HepG2 (cell line): ENCODE data around the gene TMEM150C. TPM values are rescaled to one million over a fixed set of nuclear protein-coding genes. Genes with fewer than 3 reads are reported as not detected.

Experiments
- ATAC-seq: fragments of 200-7000 bp; cut with Tn5 transposase; 3 replicates; pipeline ENCODE4 v1.9.1; 2020; ENCODE audit warnings: mild to moderate bottlenecking, moderate library complexity
- BruUV-seq: library from RNA; stranded (reverse); fragments of 400-500 nt; replicated peaks from 2 replicates; lab custom pipeline; 2021; lab: Mats Ljungman, UMichigan
- CTCF ChIA-PET: fragments of 300-600 bp; formaldehyde crosslinking; extraction: SDS; loops from one replicate; lab custom pipeline; 2021; ENCODE audit warnings: low total read pairs, inconsistent platforms, low intra/inter-chr PET ratio; lab: Yijun Ruan, JAX
- POLR2A ChIA-PET: fragments of 350-600 bp; sonication (Branson Sonifier 250); formaldehyde crosslinking; loops from one replicate; lab custom pipeline; 2020; ENCODE audit warnings: antibody characterized with exemption, inconsistent platforms; lab: Yijun Ruan, JAX
- DNase-seq: peaks from one replicate; pipeline ENCODE4 v3.0.0-alpha.2; 2015; ENCODE audit warnings: low spot score
- FAIRE-seq: peaks from 3 replicates; lab custom pipeline; 2011; peaks lifted over from hg19 to GRCh38; lab: Jason Lieb, UNC
- H2AFZ ChIP-seq: one replicate; pipeline ENCODE4 v1.6.1; 2011; ENCODE audit warnings: low read length, inconsistent platforms
- H3K27ac ChIP-seq: fragments of 300-600 bp; 3 replicates; pipeline ENCODE4 v1.8.0; 2011; ENCODE audit warnings: mixed run types, mild to moderate bottlenecking, mixed read lengths, low read length, inconsistent platforms; ENCODE audit not compliant: insufficient read depth; ENCODE audit errors: extremely low read length
- H3K27me3 ChIP-seq, 2 experiments: fragments of 200-600 bp in 1 of 2; 2 replicates in 1 of 2; 3 replicates in 1 of 2; pipeline versions ENCODE4 v1.6.0 to v1.8.0; 2011; ENCODE audit warnings: low read length in 2 of 2, mild to moderate bottlenecking in 2 of 2, moderate library complexity in 2 of 2, inconsistent platforms in 1 of 2; ENCODE audit not compliant: insufficient read depth in 2 of 2, control insufficient read depth in 1 of 2
- H3K36me3 ChIP-seq, 2 experiments: fragments of 200-600 bp in 1 of 2; replicated peaks in 1 of 2; 2 replicates in 1 of 2; 3 replicates in 1 of 2; pipeline versions ENCODE4 v1.5.1 to v1.8.0; 2011; ENCODE audit warnings: low read length in 2 of 2, inconsistent platforms in 1 of 2; ENCODE audit not compliant: insufficient read depth in 2 of 2, control insufficient read depth in 1 of 2
- H3K4me1 ChIP-seq: 2 replicates; pipeline ENCODE4 v1.5.1; 2012; ENCODE audit warnings: low read length, inconsistent platforms; ENCODE audit not compliant: insufficient read depth
- H3K4me2 ChIP-seq: 2 replicates; pipeline ENCODE4 v1.6.0; 2011; ENCODE audit warnings: low read depth, low read length, inconsistent platforms
- H3K4me3 ChIP-seq, 3 experiments: fragments of 200-600 bp in 1 of 3; sonication (generic), shearing (Covaris generic) in 1 of 3; replicated peaks in 1 of 3; 2 replicates each; pipeline ENCODE4 v1.5.1; 2011 to 2016; ENCODE audit warnings: low read length in 3 of 3, inconsistent platforms in 2 of 3, low read depth in 2 of 3, mild to moderate bottlenecking in 2 of 3, control low read depth in 1 of 3, mixed read lengths in 1 of 3; ENCODE audit not compliant: insufficient read depth in 1 of 3
- H3K79me2 ChIP-seq: one replicate; pipeline ENCODE4 v1.6.1; 2011; ENCODE audit warnings: low read length, inconsistent platforms; ENCODE audit not compliant: insufficient read depth
- H3K9ac ChIP-seq: 2 replicates; pipeline ENCODE4 v1.6.0; 2011; ENCODE audit warnings: mild to moderate bottlenecking, low read depth, low read length, inconsistent platforms; ENCODE audit not compliant: insufficient read depth
- H3K9me3 ChIP-seq: 2 replicates; pipeline ENCODE4 v1.5.1; 2012; ENCODE audit warnings: mild to moderate bottlenecking, low read length
- H4K20me1 ChIP-seq: 2 replicates; pipeline ENCODE4 v1.6.0; 2011; ENCODE audit warnings: inconsistent platforms, mild to moderate bottlenecking, low read length, moderate library complexity; ENCODE audit not compliant: insufficient read depth
- EP300 ChIP-seq, 3 experiments: sonication (generic) in 1 of 3; formaldehyde crosslinking in 1 of 3; IDR thresholded peaks; 2 replicates each; pipeline versions ENCODE4 v1.5.1 to v1.6.1; 2011 to 2020; ENCODE audit warnings: low read depth in 2 of 3, low read length in 2 of 3, borderline replicate concordance in 1 of 3, improper control_type of control experiment in 1 of 3, mild to moderate bottlenecking in 1 of 3, missing genetic modification reagents in 1 of 3, moderate library complexity in 1 of 3
- FOXA1 ChIP-seq, 2 experiments: fragments of 450-650 bp in 1 of 2; sonication (generic) in 1 of 2; formaldehyde crosslinking in 1 of 2; IDR thresholded peaks; 2 replicates each; pipeline versions ENCODE4 v1.4.0 to v1.6.1; 2016 to 2020; ENCODE audit warnings: missing genetic modification reagents in 1 of 2
- HOXA7 ChIP-seq: sonication (generic); formaldehyde crosslinking; IDR thresholded peaks from 2 replicates; pipeline ENCODE4 v1.8.1; 2022; ENCODE audit warnings: mild to moderate bottlenecking, missing genetic modification reagents, moderate library complexity
- KLF12 ChIP-seq: sonication (generic); formaldehyde crosslinking; IDR thresholded peaks from 2 replicates; pipeline ENCODE4 v1.4.0; 2020; ENCODE audit warnings: missing genetic modification reagents, borderline replicate concordance
- SCMH1 ChIP-seq: sonication (generic); formaldehyde crosslinking; IDR thresholded peaks from 2 replicates; pipeline ENCODE4 v1.9.0; 2021; ENCODE audit warnings: missing genetic modification reagents, mild to moderate bottlenecking, borderline replicate concordance
- SMAD3 ChIP-seq: sonication (generic); formaldehyde crosslinking; IDR thresholded peaks from 2 replicates; pipeline ENCODE4 v1.4.0; 2020; ENCODE audit warnings: missing genetic modification reagents
- ZHX2 ChIP-seq, 2 experiments: sonication (generic) in 1 of 2; formaldehyde crosslinking in 1 of 2; IDR thresholded peaks; 2 replicates each; pipeline versions ENCODE4 v1.6.1 to v1.9.0; 2014 to 2022; ENCODE audit warnings: antibody characterized with exemption in 1 of 2, borderline replicate concordance in 1 of 2, inconsistent platforms in 1 of 2, low read depth in 1 of 2, missing genetic modification reagents in 1 of 2
- ZNF530 ChIP-seq: sonication (generic); formaldehyde crosslinking; IDR thresholded peaks from 2 replicates; pipeline ENCODE4 v1.5.0; 2020; ENCODE audit warnings: low read depth, mild to moderate bottlenecking, missing genetic modification reagents
- ZNF574 ChIP-seq: sonication (generic); formaldehyde crosslinking; IDR thresholded peaks from 2 replicates; pipeline ENCODE4 v1.4.0; 2020; ENCODE audit warnings: missing genetic modification reagents
- ZNF589 ChIP-seq: sonication (generic); formaldehyde crosslinking; conservative IDR thresholded peaks from 2 replicates; pipeline ENCODE4 v1.8.0; 2022; ENCODE audit warnings: mild to moderate bottlenecking, moderate library complexity, missing genetic modification reagents
- ZNF674 ChIP-seq: sonication (generic); formaldehyde crosslinking; IDR thresholded peaks from 2 replicates; pipeline ENCODE4 v1.5.0; 2020; ENCODE audit warnings: low read depth, mild to moderate bottlenecking, missing genetic modification reagents
- WGBS: methylation state at CpG from one replicate; pipeline ENCODE4 v1.1.6; 2017; ENCODE audit warnings: low lambda C conversion rate; 5-methylcytosine and 5-hydroxymethylcytosine counted together
- in situ Hi-C: cut with HindIII; loops from 2 replicates; pipeline ENCODE4 v1.10.0; 2017; ENCODE audit warnings: low pct_unique_long_range_greater_than_20kb; ENCODE audit not compliant: extremely low pct_ligation_motif_present
- intact Hi-C: fragments of 100-400 bp; cut with micrococcal nuclease; formaldehyde crosslinking; loops from one replicate; pipeline ENCODE4 v1.10.0; 2022; ENCODE audit not compliant: unreplicated experiment
- polyA plus RNA-seq, 8 experiments: library from polyadenylated mRNA; depleted of rRNA in 3 of 8; stranded (reverse) in 7 of 8; unstranded in 1 of 8; fragments of >200 nt; fragmentation: Illumina TruSeq in 4 of 8; extraction: Trizol in 4 of 8; gene quantifications; 2 replicates each; pipeline versions ENCODE4 v1.2.1 to v1.2.3, GENCODE V29; 2011 to 2016; ENCODE audit warnings: low read depth in 4 of 8, missing spikeins in 1 of 8, mixed read lengths in 1 of 8; ENCODE audit not compliant: insufficient read depth in 1 of 8
- total RNA-seq, 5 experiments: library from RNA; depleted of rRNA; stranded (reverse); fragments of >200 nt; fragmentation: Illumina TruSeq; extraction: Trizol; gene quantifications; 2 replicates each; pipeline ENCODE4 v1.2.3, GENCODE V29; 2016; ENCODE audit warnings: low read depth in 1 of 5
- TF ChIP-seq, protein P1 (sequence below): sonication (generic); formaldehyde crosslinking; IDR thresholded peaks from 2 replicates; pipeline ENCODE4 v1.5.0; 2020; ENCODE audit warnings: mild to moderate bottlenecking, missing genetic modification reagents

TMEM150C gene
- total and polyA plus RNA-seq, 2 of the 13 experiments (the other 11 are each of a cell fraction or from before 2014, with no cell fraction given): 0.33 to 0.42 TPM

DNA sequence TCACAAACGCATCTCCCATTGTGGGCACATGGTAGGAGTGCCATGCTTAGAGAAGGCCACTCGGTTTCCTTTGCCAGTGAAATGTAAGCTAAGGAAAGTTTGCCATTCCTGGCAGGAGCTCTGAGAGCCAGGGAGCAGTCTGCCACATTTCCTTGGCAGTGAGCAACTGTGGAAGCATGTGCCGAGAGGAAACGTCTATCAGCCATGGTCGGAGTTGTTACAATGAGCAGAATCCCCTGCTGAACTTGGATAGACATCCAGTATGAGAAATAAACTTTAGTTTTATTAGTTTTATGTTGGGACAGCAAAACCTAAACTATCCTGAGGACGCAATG, 80.3 kb downstream of the TMEM150C start (continued):
- TF ChIP-seq ZNF574 (CRISPR knock-in tag): no peak
- TF ChIP-seq SCMH1: no peak
- no peak for TF ChIP-seq ZNF589 (CRISPR knock-in tag)
- no peak for TF ChIP-seq EP300 (IDR thresholded peaks at IDR 0.05; ENCODE audit: low read depth in 2 of 2, low read length in 2 of 2)
- TF ChIP-seq EP300 (CRISPR knock-in tag; IDR thresholded peaks at IDR 0.05; ENCODE audit: borderline replicate concordance): no peak
- TF ChIP-seq ZNF530 (CRISPR knock-in tag): no peak
- TF ChIP-seq FOXA1 (IDR thresholded peaks at IDR 0.05): no peak
- no peak for TF ChIP-seq FOXA1 (CRISPR knock-in tag; IDR thresholded peaks at IDR 0.05)
- no peak for TF ChIP-seq SMAD3
- no peak for TF ChIP-seq ZNF674
- no peak for TF ChIP-seq KLF12 (CRISPR knock-in tag)
- TF ChIP-seq, all 625 proteins: peak for 0

DNA sequence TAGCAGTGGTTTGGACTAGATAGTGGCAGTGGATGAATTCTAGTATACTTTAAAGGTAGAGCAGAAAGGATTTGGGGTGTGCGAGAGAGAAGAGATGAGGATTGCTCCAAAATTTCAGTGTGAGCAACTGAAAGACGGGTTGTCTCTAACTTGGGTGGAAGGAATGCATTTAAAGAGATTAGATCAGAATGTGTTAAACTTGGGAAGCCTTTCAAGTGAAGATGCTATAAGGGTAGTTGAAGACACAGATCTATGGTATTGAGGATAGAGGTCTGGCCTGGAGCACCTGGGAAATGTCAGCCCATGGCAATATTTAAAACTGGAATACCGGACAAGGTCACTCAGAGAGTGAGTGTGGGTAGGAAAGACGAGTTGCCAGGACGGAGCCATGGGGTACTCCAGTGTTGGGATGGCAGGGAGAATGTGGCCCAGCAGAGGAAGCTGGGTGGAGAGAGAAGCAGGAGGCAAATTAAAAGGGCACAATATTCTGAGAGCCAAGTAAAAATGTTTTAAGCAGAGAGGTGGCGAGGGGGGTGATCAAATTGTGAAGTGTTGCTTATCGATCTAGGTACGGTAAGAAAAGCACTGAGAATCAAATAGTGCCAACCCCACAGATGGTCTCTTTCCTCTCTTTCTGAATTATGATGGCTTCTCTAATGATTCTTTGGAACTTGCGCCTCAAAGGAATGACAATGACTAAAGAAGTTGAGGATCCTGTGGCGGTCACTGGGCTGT, 80.8 kb downstream of the TMEM150C start:
- intact Hi-C loops: no loop called here
- POLR2A ChIA-PET: no interaction called here
- H3K4me3 ChIP-seq: no peak overlapping the region
- no peaks in the 10 kb centered on the region for H3K9me3 ChIP-seq
- H3K27ac ChIP-seq: no peak overlapping the region
- in situ Hi-C loops: no loop called here
- H2AFZ ChIP-seq: no peak overlapping the region
- no peak overlapping the region for H3K9ac ChIP-seq
- H3K4me1 ChIP-seq: peaks cover 26% of the 10 kb centered on the region
- FAIRE-seq (no peak), DNase-seq (no peak), ATAC-seq (no peak)
- H3K4me2 ChIP-seq: no peak overlapping the region
- no TSS peak for BruUV-seq
- no peaks in the 10 kb centered on the region for H3K79me2 ChIP-seq
- 79% methylated on average over 10 of the region's 10 CpGs for WGBS
- CTCF ChIA-PET: no interaction called here
- H4K20me1 ChIP-seq: no peaks in the 10 kb centered on the region
- H3K36me3 ChIP-seq: no peaks in the 10 kb centered on the region
- no peaks in the 10 kb centered on the region for H3K27me3 ChIP-seq
- TF ChIP-seq HOXA7 (CRISPR knock-in tag): no peak
- TF ChIP-seq, protein P1, sequence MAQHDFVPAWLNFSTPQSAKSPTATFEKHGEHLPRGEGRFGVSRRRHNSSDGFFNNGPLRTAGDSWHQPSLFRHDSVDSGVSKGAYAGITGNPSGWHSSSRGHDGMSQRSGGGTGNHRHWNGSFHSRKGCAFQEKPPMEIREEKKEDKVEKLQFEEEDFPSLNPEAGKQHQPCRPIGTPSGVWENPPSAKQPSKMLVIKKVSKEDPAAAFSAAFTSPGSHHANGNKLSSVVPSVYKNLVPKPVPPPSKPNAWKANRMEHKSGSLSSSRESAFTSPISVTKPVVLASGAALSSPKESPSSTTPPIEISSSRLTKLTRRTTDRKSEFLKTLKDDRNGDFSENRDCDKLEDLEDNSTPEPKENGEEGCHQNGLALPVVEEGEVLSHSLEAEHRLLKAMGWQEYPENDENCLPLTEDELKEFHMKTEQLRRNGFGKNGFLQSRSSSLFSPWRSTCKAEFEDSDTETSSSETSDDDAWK (CRISPR knock-in tag): no peak
- TF ChIP-seq ZHX2 (IDR thresholded peaks at IDR 0.05; ENCODE audit: low read depth): no peak
- TF ChIP-seq ZHX2 (CRISPR knock-in tag; IDR thresholded peaks at IDR 0.05; ENCODE audit: borderline replicate concordance): no peak
